Fibroblast of lung (primary cell): Measurements from ENCODE around the gene RHBG.

Experiments
- EZH2 ChIP-seq: IDR thresholded peaks from 2 replicates; pipeline ENCODE4 v1.5.1; 2012; ENCODE audit warnings: low read length, control low read depth, mild to moderate bottlenecking; ENCODE audit errors: missing control alignments
- TF ChIP-seq, protein P1 (sequence below), 2 donors: IDR thresholded peaks in 1 of 2; conservative IDR thresholded peaks in 1 of 2; 1 replicate in 1 of 2; 2 replicates in 1 of 2; pipeline ENCODE4 v1.5.1; 2011 to 2012; ENCODE audit warnings: low read length in 2 of 2, control low read depth in 1 of 2, inconsistent platforms in 1 of 2, low read depth in 1 of 2, mild to moderate bottlenecking in 1 of 2

DNA sequence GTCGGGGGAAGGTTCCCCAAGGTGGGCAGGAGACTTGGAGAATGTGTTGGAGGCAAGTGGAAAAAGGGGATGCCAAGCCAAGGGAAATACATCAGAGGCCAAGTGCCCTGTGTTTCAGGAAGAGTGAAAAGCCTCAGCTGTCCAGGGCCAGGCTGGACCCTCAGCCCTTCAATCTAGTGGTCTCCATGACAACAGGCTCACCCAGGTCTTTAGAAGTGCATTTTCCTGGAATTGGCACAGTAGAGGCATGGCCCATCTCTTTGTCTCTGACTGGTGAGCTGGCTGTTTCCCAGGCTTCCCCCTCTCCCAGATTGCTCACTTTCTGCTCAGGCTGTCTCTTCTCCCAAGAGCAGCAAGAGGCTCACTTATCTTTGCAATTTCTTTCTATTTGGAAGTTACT lies 10.4 kb upstream of the RHBG start:
- no peak for TF ChIP-seq EZH2
- TF ChIP-seq, protein P1, sequence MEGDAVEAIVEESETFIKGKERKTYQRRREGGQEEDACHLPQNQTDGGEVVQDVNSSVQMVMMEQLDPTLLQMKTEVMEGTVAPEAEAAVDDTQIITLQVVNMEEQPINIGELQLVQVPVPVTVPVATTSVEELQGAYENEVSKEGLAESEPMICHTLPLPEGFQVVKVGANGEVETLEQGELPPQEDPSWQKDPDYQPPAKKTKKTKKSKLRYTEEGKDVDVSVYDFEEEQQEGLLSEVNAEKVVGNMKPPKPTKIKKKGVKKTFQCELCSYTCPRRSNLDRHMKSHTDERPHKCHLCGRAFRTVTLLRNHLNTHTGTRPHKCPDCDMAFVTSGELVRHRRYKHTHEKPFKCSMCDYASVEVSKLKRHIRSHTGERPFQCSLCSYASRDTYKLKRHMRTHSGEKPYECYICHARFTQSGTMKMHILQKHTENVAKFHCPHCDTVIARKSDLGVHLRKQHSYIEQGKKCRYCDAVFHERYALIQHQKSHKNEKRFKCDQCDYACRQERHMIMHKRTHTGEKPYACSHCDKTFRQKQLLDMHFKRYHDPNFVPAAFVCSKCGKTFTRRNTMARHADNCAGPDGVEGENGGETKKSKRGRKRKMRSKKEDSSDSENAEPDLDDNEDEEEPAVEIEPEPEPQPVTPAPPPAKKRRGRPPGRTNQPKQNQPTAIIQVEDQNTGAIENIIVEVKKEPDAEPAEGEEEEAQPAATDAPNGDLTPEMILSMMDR (conservative IDR thresholded peaks at IDR 0.05 in 1 of 2, IDR thresholded peaks at IDR 0.05 in 1 of 2; ENCODE audit: low read depth in 1 of 2, low read length in 2 of 2): no peak
